H1 (cell line): ENCODE data around the gene OTOP3. TPM values are rescaled to one million over a fixed set of nuclear protein-coding genes. Genes with fewer than 3 reads are reported as not detected.

Experiments used
- CREB1 ChIP-seq: IDR thresholded peaks from 2 replicates; pipeline ENCODE4 v1.6.1; 2012; ENCODE audit warnings: inconsistent platforms
- CTCF ChIP-seq, 3 experiments: IDR thresholded peaks; 1 replicate in 2 of 3; 2 replicates in 1 of 3; pipeline versions ENCODE4 v1.5.1 to v1.6.1; 2011; ENCODE audit warnings: low read length in 3 of 3, mild to moderate bottlenecking in 3 of 3, inconsistent platforms in 2 of 3, low read depth in 1 of 3, moderate library complexity in 1 of 3; ENCODE audit not compliant: insufficient read depth in 1 of 3; ENCODE audit errors: control extremely low read depth in 1 of 3
- EZH2 ChIP-seq: fragments of 200-600 bp; sonication (generic); IDR thresholded peaks from 2 replicates; pipeline ENCODE4 v1.7.1; 2012; ENCODE audit warnings: low read depth, mild to moderate bottlenecking, moderate library complexity, low read length, inconsistent platforms; ENCODE audit not compliant: severe bottlenecking
- NANOG ChIP-seq: IDR thresholded peaks from 2 replicates; pipeline ENCODE4 v1.6.1; 2011; ENCODE audit warnings: low read length, low read depth, mild to moderate bottlenecking, inconsistent platforms; ENCODE audit not compliant: insufficient read depth, poor library complexity, severe bottlenecking
- SP4 ChIP-seq: IDR thresholded peaks from 2 replicates; pipeline ENCODE4 v1.6.1; 2012; ENCODE audit warnings: low read length, inconsistent platforms
- TBP ChIP-seq: IDR thresholded peaks from 2 replicates; pipeline ENCODE4 v1.6.1; 2011; ENCODE audit warnings: low read depth, low read length, improper control_type of control experiment
- polyA plus RNA-seq, 7 experiments: library from polyadenylated mRNA; depleted of rRNA in 3 of 7; stranded (reverse) in 5 of 7; unstranded in 2 of 7; fragments of >200 nt in 5 of 7; fragments of 200-250 nt in 2 of 7; gene quantifications; 1 replicate in 5 of 7; 2 replicates in 1 of 7; 4 replicates in 1 of 7; pipeline versions ENCODE4 v1.2.1 to v1.2.3, GENCODE V29; 2011 to 2013; ENCODE audit warnings: missing spikeins in 2 of 7, mixed read lengths in 2 of 7
- total RNA-seq: library from RNA; stranded (reverse); fragmentation: NEBNext Ultra II Directional; extraction: Animal tissue kit (Norgen Biotek cat#: 25700); gene quantifications from 2 replicates; pipeline ENCODE4 v1.2.1, GENCODE V29; 2021

OTOP3 gene
- total and polyA plus RNA-seq, 2 of the 8 experiments (the other 6 are each of a cell fraction or from before 2014, with no cell fraction given) = 0.05 TPM; not detected in 1

GRCh38 chr17:74964246-74964761 lies 28.6 kb downstream of the OTOP3 start (continued):
- TF ChIP-seq CTCF (IDR thresholded peaks at IDR 0.05; ENCODE audit: control extremely low read depth in 1 of 3, insufficient read depth in 1 of 3, low read depth in 1 of 3, low read length in 3 of 3) (no peak), CREB1 (no peak), SP4 (no peak), TBP (no peak), NANOG (no peak), EZH2 (no peak)
